Mesodermal cell (in vitro differentiated cells): Measurements from ENCODE around the gene CEP128.

Experiments
- H3K27ac ChIP-seq: 2 replicates; pipeline ENCODE4 v1.7.0; 2013; ENCODE audit warnings: mild to moderate bottlenecking, low read depth, low read length, moderate library complexity; ENCODE audit not compliant: severe bottlenecking
- H3K36me3 ChIP-seq: 2 replicates; pipeline ENCODE4 v1.7.1; 2013; ENCODE audit warnings: mild to moderate bottlenecking, low read length, moderate library complexity; ENCODE audit not compliant: control insufficient read depth, insufficient read depth
- H3K4me1 ChIP-seq: one replicate; pipeline ENCODE4 v1.7.1; 2013; ENCODE audit warnings: mild to moderate bottlenecking, low read length; ENCODE audit not compliant: insufficient read depth, control insufficient read depth, poor library complexity, severe bottlenecking
- H3K4me3 ChIP-seq: 2 replicates; pipeline ENCODE4 v1.7.0; 2013; ENCODE audit warnings: low read length, control low read depth, mild to moderate bottlenecking; ENCODE audit not compliant: insufficient read depth, poor library complexity, severe bottlenecking; ENCODE audit errors: extremely low read depth
- H3K9me3 ChIP-seq: 2 replicates; pipeline ENCODE4 v1.7.1; 2013; ENCODE audit warnings: mild to moderate bottlenecking, low read length, moderate library complexity; ENCODE audit not compliant: control insufficient read depth
- WGBS, 2 experiments: methylation state at CpG; one replicate each; pipeline ENCODE4 v1.1.5; 2013; ENCODE audit warnings: missing lambda C conversion rate in 2 of 2; ENCODE audit not compliant: insufficient coverage in 2 of 2; 5-methylcytosine and 5-hydroxymethylcytosine counted together

Gene CEP128

DNA sequence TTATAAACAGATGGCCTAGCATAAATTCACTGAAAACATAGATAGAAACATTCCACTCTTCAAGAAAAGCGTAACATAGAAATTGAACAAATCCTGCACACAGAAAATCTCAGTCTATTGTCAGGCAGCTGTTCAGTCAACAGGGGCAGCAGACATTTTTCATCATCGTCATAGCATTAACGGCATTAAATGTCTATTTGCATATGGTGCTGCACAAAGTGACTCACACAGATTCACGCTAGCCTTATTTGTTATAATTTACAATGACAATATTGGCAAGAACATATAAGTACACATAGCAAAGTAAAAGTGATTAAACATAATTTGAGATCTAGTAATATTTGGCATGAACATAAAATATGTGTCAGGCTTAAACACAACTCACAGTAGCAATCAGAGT is 95.7 kb downstream of the CEP128 start:
- H3K9me3 ChIP-seq = no peaks in the 10 kb centered on the region
- no peak overlapping the region for H3K27ac ChIP-seq
- WGBS, 2 experiments = 83 to 97% methylated on average over 2 to 3 of the region's 4 CpGs
- H3K4me1 ChIP-seq = no peaks in the 10 kb centered on the region
- no peaks in the 10 kb centered on the region for H3K36me3 ChIP-seq
- no peak overlapping the region for H3K4me3 ChIP-seq

DNA sequence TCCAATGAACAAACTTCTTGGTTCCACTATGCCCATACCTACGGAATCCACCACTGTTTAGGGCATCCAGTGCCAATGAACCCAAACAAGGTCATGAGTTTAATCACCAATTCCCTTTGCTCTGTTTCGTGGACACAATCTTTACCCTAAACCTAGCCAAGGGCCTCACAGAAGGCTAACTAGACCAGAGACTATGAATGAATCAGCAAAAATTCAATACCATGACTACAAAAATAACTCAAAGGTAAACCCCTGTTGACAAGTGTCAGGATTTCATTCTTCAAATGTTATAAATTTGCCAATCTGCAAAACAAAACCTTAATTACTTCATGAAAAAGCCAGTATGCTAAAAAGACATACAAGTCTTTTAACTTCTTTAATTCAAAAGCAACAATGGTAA is 96.7 kb downstream of the CEP128 start:
- no peak overlapping the region for H3K27ac ChIP-seq
- no peak overlapping the region for H3K4me3 ChIP-seq
- no peaks in the 10 kb centered on the region for H3K36me3 ChIP-seq
- WGBS, 2 experiments = 100% methylated on average over 1 to 2 of the region's 2 CpGs
- no peaks in the 10 kb centered on the region for H3K9me3 ChIP-seq
- H3K4me1 ChIP-seq = no peaks in the 10 kb centered on the region

DNA sequence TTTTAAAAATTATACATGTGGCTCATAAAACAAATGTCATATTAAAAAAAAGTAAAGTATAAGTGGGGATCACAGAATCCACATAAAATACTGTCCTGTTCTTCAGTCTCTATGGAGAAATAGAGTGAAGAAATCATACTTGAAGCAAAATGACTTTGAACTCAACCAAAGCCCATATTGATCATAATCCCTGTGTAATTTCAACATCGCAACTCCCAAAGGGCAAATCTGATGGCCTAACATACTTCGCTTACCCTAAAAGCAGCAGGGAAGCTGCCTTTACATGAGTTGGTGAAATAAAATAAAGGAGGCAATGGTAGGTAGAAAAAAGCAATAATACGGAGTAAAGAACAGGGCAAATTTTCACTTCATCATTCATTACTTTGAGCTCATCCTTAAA is 101.8 kb downstream of the CEP128 start:
- no peaks in the 10 kb centered on the region for H3K36me3 ChIP-seq
- H3K27ac ChIP-seq = no peak overlapping the region
- H3K9me3 ChIP-seq = no peaks in the 10 kb centered on the region
- H3K4me1 ChIP-seq = no peaks in the 10 kb centered on the region
- H3K4me3 ChIP-seq = no peak overlapping the region
- no CpG with 5 or more reads among the region's 3 CpGs for WGBS, 2 experiments

DNA sequence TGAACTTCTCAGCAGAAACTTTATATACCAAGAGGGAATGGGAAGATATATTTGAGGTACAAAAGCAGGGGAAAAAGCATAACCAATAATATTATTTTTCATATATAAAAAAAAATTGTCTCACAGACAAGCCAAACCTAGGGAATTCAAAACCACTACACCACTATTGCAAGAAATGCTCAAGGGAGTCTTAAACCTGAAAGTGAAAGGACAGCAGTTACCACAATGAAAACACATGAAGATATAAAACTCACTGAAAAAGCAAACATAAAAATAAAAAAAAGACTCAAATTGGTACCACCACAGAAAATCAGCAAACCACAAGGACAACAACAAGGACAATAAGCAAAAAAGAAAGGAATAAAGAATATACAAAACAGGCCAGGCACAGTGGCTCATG is 131.9 kb downstream of the CEP128 start:
- Histone ChIP-seq H3K27ac (no peak overlapping the region), H3K4me3 (no peak overlapping the region)

DNA sequence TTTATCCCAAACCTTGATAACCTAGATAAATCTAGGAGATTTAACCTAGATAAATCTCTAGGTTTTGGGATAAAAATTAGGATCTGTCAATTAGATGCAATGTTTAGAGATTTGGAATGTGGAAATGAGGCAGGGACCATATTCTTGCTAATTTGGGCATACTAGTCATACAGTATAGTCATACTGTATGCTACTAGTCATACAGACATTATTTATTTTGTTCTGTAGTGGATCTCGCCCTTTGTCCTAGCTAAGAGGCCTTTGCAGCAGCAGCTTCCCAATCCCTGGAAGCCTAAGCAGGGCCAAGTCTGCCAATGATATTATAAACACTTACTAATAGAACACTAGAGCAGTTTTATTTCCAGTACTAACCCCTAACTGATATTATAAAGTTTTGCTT is 136.4 kb downstream of the CEP128 start:
- no peak overlapping the region for H3K27ac ChIP-seq
- H3K4me1 ChIP-seq = no peaks in the 10 kb centered on the region
- H3K36me3 ChIP-seq = peaks cover 3% of the 10 kb centered on the region
- WGBS, 2 experiments = no CpG with 5 or more reads among the region's 1 CpG
- H3K4me3 ChIP-seq = no peak overlapping the region
- H3K9me3 ChIP-seq = peaks cover 7% of the 10 kb centered on the region

More for the DNA sequence above, 131.9 kb downstream of the CEP128 start:
- no peaks in the 10 kb centered on the region for H3K4me1 ChIP-seq
- no peaks in the 10 kb centered on the region for H3K9me3 ChIP-seq
- H3K36me3 ChIP-seq = no peaks in the 10 kb centered on the region

DNA sequence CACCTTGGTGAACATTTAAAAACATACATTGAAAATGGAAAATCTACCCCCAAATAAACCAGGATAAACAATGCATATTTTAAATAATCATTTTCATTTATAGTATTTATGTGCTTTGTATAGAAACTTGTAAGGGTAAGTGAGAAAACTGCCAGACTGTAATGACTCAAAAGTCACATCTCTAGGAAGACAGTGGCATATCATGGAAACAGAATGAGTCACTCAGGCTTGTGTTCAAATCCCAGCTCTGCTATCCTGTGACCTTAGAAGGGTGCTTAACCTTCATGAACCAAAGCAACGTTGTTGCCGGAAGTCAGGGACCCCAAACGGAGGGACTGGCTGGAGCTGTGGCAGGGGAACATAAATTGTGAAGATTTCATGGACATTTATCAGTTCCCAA is 142.7 kb downstream of the CEP128 start:
- Histone ChIP-seq H3K4me1 (no peaks in the 10 kb centered on the region), H3K27ac (no peak overlapping the region), H3K36me3 (peaks cover 5% of the 10 kb centered on the region), H3K9me3 (peaks cover 9% of the 10 kb centered on the region), H3K4me3 (no peak overlapping the region)
- 100% methylated on average over 2 of the region's 3 CpGs for WGBS, 2 experiments

DNA sequence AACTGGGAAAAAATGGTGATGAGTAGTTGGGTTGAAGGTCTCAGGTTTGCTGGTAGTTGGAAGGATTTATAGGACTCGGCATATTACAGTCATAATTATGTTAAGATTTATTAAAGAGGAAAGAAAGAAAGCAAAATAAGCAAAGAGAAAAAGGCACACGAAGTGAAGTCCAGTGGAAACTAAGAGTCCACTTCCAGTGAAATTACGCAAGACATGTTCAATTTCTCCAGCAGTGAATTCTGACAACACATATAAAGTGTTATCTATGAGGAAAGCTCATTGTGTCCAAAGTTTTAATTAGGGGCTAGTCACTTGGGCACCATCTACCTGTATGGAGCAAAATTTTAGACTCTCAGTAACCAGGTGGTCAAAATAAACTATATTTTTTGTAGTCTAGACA is 143.3 kb downstream of the CEP128 start:
- Histone ChIP-seq H3K9me3 (peaks cover 9% of the 10 kb centered on the region), H3K4me1 (no peaks in the 10 kb centered on the region)
- 100% methylated on average over 1 of the region's 3 CpGs; no CpG with 5 or more reads in 1 of the 2 experiments for WGBS, 2 experiments

DNA sequence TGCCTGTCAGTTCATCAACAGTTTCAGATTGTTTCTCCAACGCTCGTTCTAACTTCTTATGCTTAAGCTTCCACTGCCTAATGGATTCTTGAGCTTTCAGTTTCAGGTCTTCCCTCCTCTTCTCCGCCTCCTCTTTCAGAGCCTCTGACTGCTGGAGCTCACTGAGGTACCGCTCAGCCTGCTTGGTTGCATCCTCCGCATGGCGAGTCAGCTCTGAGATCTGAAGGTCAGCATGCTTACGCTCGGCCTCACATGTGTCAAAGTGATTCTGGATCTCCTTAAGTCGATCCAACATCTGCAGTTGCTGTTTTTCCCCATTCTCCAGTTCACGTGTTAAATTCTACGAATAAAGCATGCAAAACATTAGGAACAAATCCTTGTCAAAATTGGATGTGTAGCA is 148.8 kb downstream of the CEP128 start:
- no peaks in the 10 kb centered on the region for H3K4me1 ChIP-seq
- no peak overlapping the region for H3K27ac ChIP-seq
- H3K9me3 ChIP-seq = no peaks in the 10 kb centered on the region
- WGBS, 2 experiments = 88 to 92% methylated on average over 8 of the region's 11 CpGs
- peaks cover 8% of the 10 kb centered on the region for H3K36me3 ChIP-seq
- H3K4me3 ChIP-seq = no peak overlapping the region

More for the DNA sequence above, 143.3 kb downstream of the CEP128 start:
- Histone ChIP-seq H3K27ac (no peak overlapping the region), H3K4me3 (no peak overlapping the region), H3K36me3 (peaks cover 5% of the 10 kb centered on the region)

DNA sequence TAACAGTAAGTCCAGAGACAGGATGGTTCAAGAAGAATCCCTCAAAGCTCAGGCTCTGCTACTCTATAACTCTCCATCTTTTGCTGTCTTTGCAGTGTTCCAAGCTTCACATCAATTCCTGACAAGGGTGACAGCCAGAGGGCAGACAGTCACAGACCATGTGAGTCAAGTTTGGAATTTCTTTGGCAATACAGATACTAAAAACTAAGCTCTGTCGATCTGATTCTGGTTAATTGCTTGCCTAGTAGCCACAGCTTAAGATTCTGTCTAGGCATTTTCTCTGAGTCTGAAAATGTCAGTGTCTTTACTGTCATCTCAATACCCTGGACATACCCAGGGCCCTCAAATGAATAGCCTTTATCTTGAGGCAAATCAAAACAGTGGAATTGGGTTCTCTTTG is 153.7 kb downstream of the CEP128 start:
- Histone ChIP-seq H3K9me3 (no peaks in the 10 kb centered on the region), H3K4me3 (no peak overlapping the region), H3K4me1 (no peaks in the 10 kb centered on the region), H3K27ac (no peak overlapping the region), H3K36me3 (peaks cover 14% of the 10 kb centered on the region)
- WGBS, 2 experiments = 89 to 92% methylated on average over 1 of the region's 1 CpG

DNA sequence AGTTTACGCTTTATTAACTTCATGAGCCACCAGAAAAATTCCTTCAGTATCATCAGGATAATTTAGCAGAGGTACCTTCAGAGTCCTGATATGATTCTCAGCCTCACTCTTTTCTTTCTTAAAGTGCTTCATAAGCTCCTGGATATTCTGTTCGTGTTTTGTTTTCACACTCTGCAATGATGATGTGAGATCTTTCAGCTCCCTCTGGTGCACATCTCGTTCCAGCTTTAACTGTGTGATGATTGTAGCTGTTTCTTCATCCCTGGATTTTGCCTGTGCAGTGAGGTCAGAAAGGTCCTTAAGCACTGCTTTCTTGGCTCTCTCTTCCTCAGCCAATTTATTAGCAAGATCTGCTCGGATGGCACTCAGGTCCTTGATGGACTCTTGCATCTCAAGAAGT is 156.7 kb downstream of the CEP128 start:
- Histone ChIP-seq H3K27ac (no peak overlapping the region), H3K36me3 (peaks cover 7% of the 10 kb centered on the region), H3K4me1 (no peaks in the 10 kb centered on the region), H3K4me3 (no peak overlapping the region), H3K9me3 (no peaks in the 10 kb centered on the region)
- 94 to 98% methylated on average over 4 of the region's 4 CpGs for WGBS, 2 experiments

DNA sequence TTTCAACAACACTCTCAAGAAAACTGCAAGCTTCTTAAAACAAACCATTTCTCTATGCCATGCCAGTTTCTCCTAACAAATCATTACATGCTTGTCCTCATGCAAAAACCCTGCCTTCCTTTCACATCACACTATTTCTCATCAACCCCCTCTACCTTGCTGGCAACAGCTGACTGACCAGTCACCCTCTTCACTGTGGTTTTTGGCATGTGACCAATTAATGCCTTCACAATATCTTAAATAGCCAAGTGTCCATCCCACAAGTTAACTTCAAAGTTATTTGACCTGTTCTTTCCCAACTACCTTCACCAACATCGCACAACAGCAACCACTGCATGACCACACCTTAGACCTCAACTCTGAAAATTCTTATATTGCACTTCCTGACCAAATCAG is 159.6 kb downstream of the CEP128 start:
- WGBS, 2 experiments = 80 to 93% methylated on average over 1 of the region's 1 CpG
- H3K9me3 ChIP-seq = no peaks in the 10 kb centered on the region
- no peak overlapping the region for H3K27ac ChIP-seq
- peaks cover 7% of the 10 kb centered on the region for H3K36me3 ChIP-seq
- H3K4me3 ChIP-seq = no peak overlapping the region
- H3K4me1 ChIP-seq = no peaks in the 10 kb centered on the region

DNA sequence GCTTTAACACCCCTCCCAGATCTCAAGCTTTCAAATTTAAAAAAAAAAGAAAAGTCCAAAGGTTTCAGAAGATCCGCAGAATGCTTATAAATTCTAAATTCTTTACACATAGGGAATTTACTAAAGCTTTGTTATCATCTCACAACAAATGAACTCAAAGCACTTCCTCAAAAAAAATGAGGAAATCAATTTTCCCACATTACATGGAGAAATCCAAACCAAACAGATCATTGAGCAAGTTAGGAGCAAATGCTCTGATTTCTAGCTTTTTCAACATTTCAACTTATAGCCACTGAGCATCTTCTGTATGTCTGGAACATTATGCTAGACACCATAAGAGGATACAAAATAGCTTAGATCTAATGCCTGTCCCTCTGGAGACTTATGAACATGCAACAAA is 161.0 kb downstream of the CEP128 start:
- Histone ChIP-seq H3K9me3 (no peaks in the 10 kb centered on the region), H3K36me3 (peaks cover 7% of the 10 kb centered on the region), H3K27ac (no peak overlapping the region), H3K4me3 (no peak overlapping the region), H3K4me1 (no peaks in the 10 kb centered on the region)
- no CpG with 5 or more reads among the region's 1 CpG for WGBS, 2 experiments
